HepG2 (cell line): Measurements from ENCODE around the gene FAM187B. TPM values are rescaled to one million over a fixed set of nuclear protein-coding genes. Genes with fewer than 3 reads are reported as not detected.

Source experiments
- ATAC-seq: fragments of 200-7000 bp; cut with Tn5 transposase; 3 replicates; pipeline ENCODE4 v1.9.1; 2020; ENCODE audit warnings: mild to moderate bottlenecking, moderate library complexity
- BruUV-seq: library from RNA; stranded (reverse); fragments of 400-500 nt; replicated peaks from 2 replicates; lab custom pipeline; 2021; lab: Mats Ljungman, UMichigan
- CTCF ChIA-PET: fragments of 300-600 bp; formaldehyde crosslinking; extraction: SDS; loops from one replicate; lab custom pipeline; 2021; ENCODE audit warnings: low total read pairs, inconsistent platforms, low intra/inter-chr PET ratio; lab: Yijun Ruan, JAX
- POLR2A ChIA-PET: fragments of 350-600 bp; sonication (Branson Sonifier 250); formaldehyde crosslinking; loops from one replicate; lab custom pipeline; 2020; ENCODE audit warnings: antibody characterized with exemption, inconsistent platforms; lab: Yijun Ruan, JAX
- DNase-seq: peaks from one replicate; pipeline ENCODE4 v3.0.0-alpha.2; 2015; ENCODE audit warnings: low spot score
- FAIRE-seq: peaks from 3 replicates; lab custom pipeline; 2011; peaks lifted over from hg19 to GRCh38; lab: Jason Lieb, UNC
- H2AFZ ChIP-seq: one replicate; pipeline ENCODE4 v1.6.1; 2011; ENCODE audit warnings: low read length, inconsistent platforms
- H3K27ac ChIP-seq: fragments of 300-600 bp; 3 replicates; pipeline ENCODE4 v1.8.0; 2011; ENCODE audit warnings: mixed run types, mild to moderate bottlenecking, mixed read lengths, low read length, inconsistent platforms; ENCODE audit not compliant: insufficient read depth; ENCODE audit errors: extremely low read length
- H3K27me3 ChIP-seq, 2 experiments: fragments of 200-600 bp in 1 of 2; 2 replicates in 1 of 2; 3 replicates in 1 of 2; pipeline versions ENCODE4 v1.6.0 to v1.8.0; 2011; ENCODE audit warnings: low read length in 2 of 2, mild to moderate bottlenecking in 2 of 2, moderate library complexity in 2 of 2, inconsistent platforms in 1 of 2; ENCODE audit not compliant: insufficient read depth in 2 of 2, control insufficient read depth in 1 of 2
- H3K36me3 ChIP-seq, 2 experiments: fragments of 200-600 bp in 1 of 2; replicated peaks in 1 of 2; 2 replicates in 1 of 2; 3 replicates in 1 of 2; pipeline versions ENCODE4 v1.5.1 to v1.8.0; 2011; ENCODE audit warnings: low read length in 2 of 2, inconsistent platforms in 1 of 2; ENCODE audit not compliant: insufficient read depth in 2 of 2, control insufficient read depth in 1 of 2
- H3K4me1 ChIP-seq: 2 replicates; pipeline ENCODE4 v1.5.1; 2012; ENCODE audit warnings: low read length, inconsistent platforms; ENCODE audit not compliant: insufficient read depth
- H3K4me2 ChIP-seq: 2 replicates; pipeline ENCODE4 v1.6.0; 2011; ENCODE audit warnings: low read depth, low read length, inconsistent platforms
- H3K4me3 ChIP-seq, 3 experiments: fragments of 200-600 bp in 1 of 3; sonication (generic), shearing (Covaris generic) in 1 of 3; replicated peaks in 1 of 3; 2 replicates each; pipeline ENCODE4 v1.5.1; 2011 to 2016; ENCODE audit warnings: low read length in 3 of 3, inconsistent platforms in 2 of 3, low read depth in 2 of 3, mild to moderate bottlenecking in 2 of 3, control low read depth in 1 of 3, mixed read lengths in 1 of 3; ENCODE audit not compliant: insufficient read depth in 1 of 3
- H3K79me2 ChIP-seq: one replicate; pipeline ENCODE4 v1.6.1; 2011; ENCODE audit warnings: low read length, inconsistent platforms; ENCODE audit not compliant: insufficient read depth
- H3K9ac ChIP-seq: 2 replicates; pipeline ENCODE4 v1.6.0; 2011; ENCODE audit warnings: mild to moderate bottlenecking, low read depth, low read length, inconsistent platforms; ENCODE audit not compliant: insufficient read depth
- H3K9me3 ChIP-seq: 2 replicates; pipeline ENCODE4 v1.5.1; 2012; ENCODE audit warnings: mild to moderate bottlenecking, low read length
- H4K20me1 ChIP-seq: 2 replicates; pipeline ENCODE4 v1.6.0; 2011; ENCODE audit warnings: inconsistent platforms, mild to moderate bottlenecking, low read length, moderate library complexity; ENCODE audit not compliant: insufficient read depth
- FOXJ3 ChIP-seq: sonication (generic); formaldehyde crosslinking; IDR thresholded peaks from 2 replicates; pipeline ENCODE4 v1.4.0; 2020; ENCODE audit warnings: missing genetic modification reagents, mild to moderate bottlenecking, borderline replicate concordance
- MAF1 ChIP-seq: sonication (generic); formaldehyde crosslinking; IDR thresholded peaks from 2 replicates; pipeline ENCODE4 v1.5.0; 2020; ENCODE audit warnings: missing genetic modification reagents, borderline replicate concordance
- PHF21A ChIP-seq: sonication (generic); formaldehyde crosslinking; IDR thresholded peaks from 2 replicates; pipeline ENCODE4 v1.5.0; 2020; ENCODE audit warnings: mild to moderate bottlenecking, missing genetic modification reagents
- SIN3A ChIP-seq: IDR thresholded peaks from 2 replicates; pipeline ENCODE4 v1.6.1; 2011; ENCODE audit warnings: low read depth, mild to moderate bottlenecking, control low read depth, low read length, borderline replicate concordance
- YEATS4 ChIP-seq: sonication (generic); formaldehyde crosslinking; IDR thresholded peaks from 2 replicates; pipeline ENCODE4 v1.4.0; 2020; ENCODE audit warnings: missing genetic modification reagents, borderline replicate concordance
- ZBTB20 ChIP-seq: sonication (generic); formaldehyde crosslinking; IDR thresholded peaks from 2 replicates; pipeline ENCODE4 v1.8.1; 2023; ENCODE audit warnings: missing genetic modification reagents, low read depth, mild to moderate bottlenecking, borderline replicate concordance
- ZBTB8A ChIP-seq: sonication (generic); formaldehyde crosslinking; IDR thresholded peaks from 2 replicates; pipeline ENCODE4 v1.4.0; 2020; ENCODE audit warnings: mild to moderate bottlenecking, low read depth, missing genetic modification reagents, borderline replicate concordance
- ZKSCAN5 ChIP-seq: sonication (generic); formaldehyde crosslinking; IDR thresholded peaks from 2 replicates; pipeline ENCODE4 v1.5.1; 2020; ENCODE audit warnings: mild to moderate bottlenecking, missing genetic modification reagents
- ZNF460 ChIP-seq: sonication (generic); formaldehyde crosslinking; IDR thresholded peaks from 2 replicates; pipeline ENCODE4 v1.5.1; 2020; ENCODE audit warnings: missing genetic modification reagents, mild to moderate bottlenecking, borderline replicate concordance
- ZNF546 ChIP-seq: sonication (generic); formaldehyde crosslinking; conservative IDR thresholded peaks from 2 replicates; pipeline ENCODE4 v1.8.1; 2023; ENCODE audit warnings: mild to moderate bottlenecking, missing genetic modification reagents
- whole genome bisulfite sequencing: methylation state at CpG from one replicate; pipeline ENCODE4 v1.1.6; 2017; ENCODE audit warnings: low lambda C conversion rate; 5-methylcytosine and 5-hydroxymethylcytosine counted together
- in situ Hi-C: cut with HindIII; loops from 2 replicates; pipeline ENCODE4 v1.10.0; 2017; ENCODE audit warnings: low pct_unique_long_range_greater_than_20kb; ENCODE audit not compliant: extremely low pct_ligation_motif_present
- intact Hi-C: fragments of 100-400 bp; cut with micrococcal nuclease; formaldehyde crosslinking; loops from one replicate; pipeline ENCODE4 v1.10.0; 2022; ENCODE audit not compliant: unreplicated experiment
- polyA plus RNA-seq, 8 experiments: library from polyadenylated mRNA; depleted of rRNA in 3 of 8; stranded (reverse) in 7 of 8; unstranded in 1 of 8; fragments of >200 nt; fragmentation: Illumina TruSeq in 4 of 8; extraction: Trizol in 4 of 8; gene quantifications; 2 replicates each; pipeline versions ENCODE4 v1.2.1 to v1.2.3, GENCODE V29; 2011 to 2016; ENCODE audit warnings: low read depth in 4 of 8, missing spikeins in 1 of 8, mixed read lengths in 1 of 8; ENCODE audit not compliant: insufficient read depth in 1 of 8
- total RNA-seq, 5 experiments: library from RNA; depleted of rRNA; stranded (reverse); fragments of >200 nt; fragmentation: Illumina TruSeq; extraction: Trizol; gene quantifications; 2 replicates each; pipeline ENCODE4 v1.2.3, GENCODE V29; 2016; ENCODE audit warnings: low read depth in 1 of 5
- TF ChIP-seq, protein P1 (sequence below): sonication (generic); formaldehyde crosslinking; IDR thresholded peaks from 2 replicates; pipeline ENCODE4 v1.4.0; 2020; ENCODE audit warnings: mild to moderate bottlenecking, missing genetic modification reagents
- TF ChIP-seq, protein P2 (sequence below): sonication (generic); formaldehyde crosslinking; IDR thresholded peaks from 2 replicates; pipeline ENCODE4 v1.4.0; 2020; ENCODE audit warnings: missing genetic modification reagents, mild to moderate bottlenecking, borderline replicate concordance
- TF ChIP-seq, protein P3 (sequence below): sonication (generic); formaldehyde crosslinking; IDR thresholded peaks from 2 replicates; pipeline ENCODE4 v1.8.0; 2022; ENCODE audit warnings: mild to moderate bottlenecking, missing genetic modification reagents; ENCODE audit not compliant: insufficient replicate concordance

Gene FAM187B
- total and polyA plus RNA-seq, 2 of the 13 experiments (the other 11 are each of a cell fraction or from before 2014, with no cell fraction given) = not detected

DNA sequence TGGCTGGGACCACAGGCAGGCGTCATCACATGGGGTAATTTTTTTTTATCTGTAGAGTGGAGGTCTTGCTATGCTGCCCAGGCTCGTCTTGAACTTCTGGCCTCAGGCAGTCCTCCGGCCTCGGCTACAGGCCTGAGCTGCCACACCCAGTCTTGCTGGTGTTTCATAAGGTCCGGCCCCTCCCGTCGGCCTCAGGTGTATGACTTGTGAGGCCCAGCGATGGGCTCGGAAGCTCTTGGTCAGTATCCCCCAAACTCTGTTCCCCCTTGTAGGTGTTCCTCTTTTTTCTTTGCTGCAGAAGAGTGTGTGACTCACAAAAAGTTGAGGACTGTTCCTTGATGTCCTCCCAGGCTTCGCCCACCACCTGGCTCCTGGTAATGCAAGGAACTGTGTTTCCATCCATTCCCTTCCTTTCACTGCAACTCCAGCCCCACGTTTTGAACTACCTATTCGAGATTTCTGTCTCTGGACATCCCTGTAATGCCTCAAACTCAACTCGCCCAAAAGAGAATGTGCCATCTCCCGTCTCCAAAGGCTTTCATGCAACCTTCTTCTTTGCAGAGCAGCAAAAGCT is 45.2 kb upstream of the FAM187B start:
- Histone ChIP-seq H2AFZ (no peak overlapping the region), H3K9ac (no peak overlapping the region), H3K79me2 (peaks cover 7% of the 10 kb centered on the region), H3K9me3 (no peaks in the 10 kb centered on the region), H3K4me1 (peaks cover 12% of the 10 kb centered on the region), H3K4me3 (no peak overlapping the region), H3K36me3 (peaks cover 26 to 47% of the 10 kb centered on the region in 2 experiments), H3K27ac (no peak overlapping the region), H4K20me1 (no peaks in the 10 kb centered on the region), H3K4me2 (no peak overlapping the region), H3K27me3 (no peaks in the 10 kb centered on the region)
- FAIRE-seq (no peak), ATAC-seq (no peak), DNase-seq (no peak)
- in situ Hi-C loops (no loop called here), intact Hi-C loops (no loop called here)
- POLR2A ChIA-PET = interaction anchor here (1.1 kb wide), 1 partner anchor 8 kb away, joined by 4 read pairs; no protein-coding TSS in a partner anchor
- no TSS peak for BruUV-seq
- CTCF ChIA-PET = no interaction called here
- 89% methylated on average over 14 of the region's 14 CpGs for WGBS
- TF ChIP-seq ZBTB8A (CRISPR knock-in tag) (no peak), ZKSCAN5 (CRISPR knock-in tag) (no peak), PHF21A (CRISPR knock-in tag) (no peak), YEATS4 (CRISPR knock-in tag) (no peak), ZNF460 (no peak), ZBTB20 (CRISPR knock-in tag) (no peak), SIN3A (no peak), MAF1 (no peak), FOXJ3 (CRISPR knock-in tag) (no peak), ZNF546 (no peak)
- TF ChIP-seq, protein P1, sequence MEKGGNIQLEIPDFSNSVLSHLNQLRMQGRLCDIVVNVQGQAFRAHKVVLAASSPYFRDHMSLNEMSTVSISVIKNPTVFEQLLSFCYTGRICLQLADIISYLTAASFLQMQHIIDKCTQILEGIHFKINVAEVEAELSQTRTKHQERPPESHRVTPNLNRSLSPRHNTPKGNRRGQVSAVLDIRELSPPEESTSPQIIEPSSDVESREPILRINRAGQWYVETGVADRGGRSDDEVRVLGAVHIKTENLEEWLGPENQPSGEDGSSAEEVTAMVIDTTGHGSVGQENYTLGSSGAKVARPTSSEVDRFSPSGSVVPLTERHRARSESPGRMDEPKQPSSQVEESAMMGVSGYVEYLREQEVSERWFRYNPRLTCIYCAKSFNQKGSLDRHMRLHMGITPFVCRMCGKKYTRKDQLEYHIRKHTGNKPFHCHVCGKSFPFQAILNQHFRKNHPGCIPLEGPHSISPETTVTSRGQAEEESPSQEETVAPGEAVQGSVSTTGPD (CRISPR knock-in tag) = no peak
- TF ChIP-seq, protein P2, sequence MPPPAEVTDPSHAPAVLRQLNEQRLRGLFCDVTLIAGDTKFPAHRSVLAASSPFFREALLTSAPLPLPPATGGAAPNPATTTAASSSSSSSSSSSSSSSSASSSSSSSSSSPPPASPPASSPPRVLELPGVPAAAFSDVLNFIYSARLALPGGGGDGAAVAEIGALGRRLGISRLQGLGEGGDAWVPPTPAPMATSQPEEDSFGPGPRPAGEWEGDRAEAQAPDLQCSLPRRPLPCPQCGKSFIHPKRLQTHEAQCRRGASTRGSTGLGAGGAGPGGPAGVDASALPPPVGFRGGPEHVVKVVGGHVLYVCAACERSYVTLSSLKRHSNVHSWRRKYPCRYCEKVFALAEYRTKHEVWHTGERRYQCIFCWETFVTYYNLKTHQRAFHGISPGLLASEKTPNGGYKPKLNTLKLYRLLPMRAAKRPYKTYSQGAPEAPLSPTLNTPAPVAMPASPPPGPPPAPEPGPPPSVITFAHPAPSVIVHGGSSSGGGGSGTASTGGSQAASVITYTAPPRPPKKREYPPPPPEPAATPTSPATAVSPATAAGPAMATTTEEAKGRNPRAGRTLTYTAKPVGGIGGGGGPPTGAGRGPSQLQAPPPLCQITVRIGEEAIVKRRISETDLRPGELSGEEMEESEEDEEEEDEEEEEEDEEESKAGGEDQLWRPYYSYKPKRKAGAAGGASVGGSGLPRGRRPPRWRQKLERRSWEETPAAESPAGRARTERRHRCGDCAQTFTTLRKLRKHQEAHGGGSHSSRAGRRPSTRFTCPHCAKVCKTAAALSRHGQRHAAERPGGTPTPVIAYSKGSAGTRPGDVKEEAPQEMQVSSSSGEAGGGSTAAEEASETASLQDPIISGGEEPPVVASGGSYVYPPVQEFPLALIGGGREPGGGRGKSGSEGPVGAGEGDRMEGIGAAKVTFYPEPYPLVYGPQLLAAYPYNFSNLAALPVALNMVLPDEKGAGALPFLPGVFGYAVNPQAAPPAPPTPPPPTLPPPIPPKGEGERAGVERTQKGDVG (CRISPR knock-in tag) = no peak
- TF ChIP-seq, protein P3, sequence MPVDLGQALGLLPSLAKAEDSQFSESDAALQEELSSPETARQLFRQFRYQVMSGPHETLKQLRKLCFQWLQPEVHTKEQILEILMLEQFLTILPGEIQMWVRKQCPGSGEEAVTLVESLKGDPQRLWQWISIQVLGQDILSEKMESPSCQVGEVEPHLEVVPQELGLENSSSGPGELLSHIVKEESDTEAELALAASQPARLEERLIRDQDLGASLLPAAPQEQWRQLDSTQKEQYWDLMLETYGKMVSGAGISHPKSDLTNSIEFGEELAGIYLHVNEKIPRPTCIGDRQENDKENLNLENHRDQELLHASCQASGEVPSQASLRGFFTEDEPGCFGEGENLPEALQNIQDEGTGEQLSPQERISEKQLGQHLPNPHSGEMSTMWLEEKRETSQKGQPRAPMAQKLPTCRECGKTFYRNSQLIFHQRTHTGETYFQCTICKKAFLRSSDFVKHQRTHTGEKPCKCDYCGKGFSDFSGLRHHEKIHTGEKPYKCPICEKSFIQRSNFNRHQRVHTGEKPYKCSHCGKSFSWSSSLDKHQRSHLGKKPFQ = no peak
